Breast epithelium (tissue), 4 donors: ENCODE data around the gene TRIM75. TPM values are rescaled to one million over a fixed set of nuclear protein-coding genes. Genes with fewer than 3 reads are reported as not detected.
"Not testable (repeated sequence)": the region's sequence is repeated elsewhere in the genome, so short reads cannot be mapped to it uniquely, and the experiment has no call there.

Source experiments
- DNase-seq, 2 donors: peaks; one replicate each; pipeline ENCODE4 v3.0.0-alpha.2; 2019; ENCODE audit warnings: low spot score in 2 of 2
- H3K27ac ChIP-seq, 2 donors: fragments of 200-600 bp; sonication (generic) in 1 of 2; one replicate each; pipeline ENCODE4 v1.5.1; 2016 to 2019; ENCODE audit warnings: mild to moderate bottlenecking in 1 of 2
- H3K27me3 ChIP-seq, 2 donors: fragments of 200-600 bp; sonication (generic) in 1 of 2; one replicate each; pipeline versions ENCODE4 v1.5.1 to v1.6.0; 2017 to 2019; ENCODE audit warnings: control low read depth in 1 of 2, mild to moderate bottlenecking in 1 of 2
- H3K36me3 ChIP-seq: fragments of 200-600 bp; one replicate; pipeline ENCODE4 v1.5.1; 2019
- H3K4me1 ChIP-seq, 2 donors: fragments of 200-600 bp; sonication (generic); one replicate each; pipeline ENCODE4 v1.5.1; 2016 to 2019; ENCODE audit warnings: control low read depth in 1 of 2
- H3K4me3 ChIP-seq, 3 donors: fragments of 200-600 bp; sonication (generic); 1 replicate in 2 of 3; 2 replicates in 1 of 3; pipeline ENCODE4 v1.5.1; 2016 to 2019; ENCODE audit warnings: mild to moderate bottlenecking in 3 of 3, moderate library complexity in 2 of 3
- H3K9me3 ChIP-seq, 2 donors: fragments of 200-600 bp; sonication (generic) in 1 of 2; one replicate each; pipeline ENCODE4 v1.5.1; 2016 to 2019; ENCODE audit warnings: control low read depth in 1 of 2
- POLR2A ChIP-seq: fragments of 450-650 bp; IDR thresholded peaks from one replicate; pipeline ENCODE4 v1.6.1; 2016; ENCODE audit warnings: antibody characterized with exemption, mild to moderate bottlenecking, moderate library complexity
- POLR2AphosphoS5 ChIP-seq, 3 donors: sonication (generic); formaldehyde crosslinking; IDR thresholded peaks; one replicate each; pipeline ENCODE4 v1.6.1; 2017; ENCODE audit warnings: antibody characterized with exemption in 3 of 3
- intact Hi-C: fragments of 100-400 bp; cut with DNase I; formaldehyde crosslinking; loops from one replicate; pipeline ENCODE4 v1.15.1; 2023; ENCODE audit warnings: low total_unique reads
- total RNA-seq, 3 donors: library from RNA; depleted of rRNA; stranded (reverse); fragments of >200 nt; gene quantifications; one replicate each; pipeline ENCODE4 v1.1.0, GENCODE V29; 2016
- TF ChIP-seq, protein P1 (sequence below), 3 donors: fragments of 450-650 bp; IDR thresholded peaks; one replicate each; pipeline ENCODE4 v1.5.1; 2016 to 2017; ENCODE audit warnings: antibody characterized with exemption in 3 of 3, mild to moderate bottlenecking in 3 of 3, moderate library complexity in 3 of 3

The TRIM75 gene
- total RNA-seq, 3 donors from 2014 or later, result not detected

DNA sequence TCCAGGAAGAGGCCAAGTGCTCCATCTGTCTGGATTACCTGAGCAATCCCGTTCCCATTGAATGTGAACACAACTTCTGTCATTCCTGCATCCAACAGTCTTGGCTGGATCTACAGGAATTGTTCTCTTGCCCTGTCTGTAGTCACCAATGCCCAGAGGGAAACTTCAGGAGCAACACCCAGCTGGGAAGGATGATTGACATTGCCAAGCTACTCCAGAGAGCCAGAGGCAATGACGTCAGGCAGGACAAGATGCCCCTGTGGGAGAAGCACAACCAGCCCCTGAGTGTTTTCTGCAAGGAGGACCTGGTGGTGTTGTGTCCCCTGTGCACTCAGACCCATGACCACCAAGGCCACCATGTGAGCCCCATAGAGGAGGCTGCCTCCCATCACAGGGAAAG lies 43.2 kb upstream of the TRIM75 start:
- no peak for DNase-seq
- no peaks in the 10 kb centered on the region for H3K9me3 ChIP-seq
- no peaks in the 10 kb centered on the region for H3K4me1 ChIP-seq
- H3K27me3 ChIP-seq, result no peaks in the 10 kb centered on the region
- H3K36me3 ChIP-seq, result no peaks in the 10 kb centered on the region
- H3K27ac ChIP-seq, result no peak overlapping the region
- intact Hi-C loops, result no loop called here
- TF ChIP-seq POLR2AphosphoS5 (IDR thresholded peaks at IDR 0.05) (no peak), POLR2A (no peak)
- TF ChIP-seq, protein P1, sequence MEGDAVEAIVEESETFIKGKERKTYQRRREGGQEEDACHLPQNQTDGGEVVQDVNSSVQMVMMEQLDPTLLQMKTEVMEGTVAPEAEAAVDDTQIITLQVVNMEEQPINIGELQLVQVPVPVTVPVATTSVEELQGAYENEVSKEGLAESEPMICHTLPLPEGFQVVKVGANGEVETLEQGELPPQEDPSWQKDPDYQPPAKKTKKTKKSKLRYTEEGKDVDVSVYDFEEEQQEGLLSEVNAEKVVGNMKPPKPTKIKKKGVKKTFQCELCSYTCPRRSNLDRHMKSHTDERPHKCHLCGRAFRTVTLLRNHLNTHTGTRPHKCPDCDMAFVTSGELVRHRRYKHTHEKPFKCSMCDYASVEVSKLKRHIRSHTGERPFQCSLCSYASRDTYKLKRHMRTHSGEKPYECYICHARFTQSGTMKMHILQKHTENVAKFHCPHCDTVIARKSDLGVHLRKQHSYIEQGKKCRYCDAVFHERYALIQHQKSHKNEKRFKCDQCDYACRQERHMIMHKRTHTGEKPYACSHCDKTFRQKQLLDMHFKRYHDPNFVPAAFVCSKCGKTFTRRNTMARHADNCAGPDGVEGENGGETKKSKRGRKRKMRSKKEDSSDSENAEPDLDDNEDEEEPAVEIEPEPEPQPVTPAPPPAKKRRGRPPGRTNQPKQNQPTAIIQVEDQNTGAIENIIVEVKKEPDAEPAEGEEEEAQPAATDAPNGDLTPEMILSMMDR (IDR thresholded peaks at IDR 0.05), result no peak
- H3K4me3 ChIP-seq, result no peak overlapping the region

DNA sequence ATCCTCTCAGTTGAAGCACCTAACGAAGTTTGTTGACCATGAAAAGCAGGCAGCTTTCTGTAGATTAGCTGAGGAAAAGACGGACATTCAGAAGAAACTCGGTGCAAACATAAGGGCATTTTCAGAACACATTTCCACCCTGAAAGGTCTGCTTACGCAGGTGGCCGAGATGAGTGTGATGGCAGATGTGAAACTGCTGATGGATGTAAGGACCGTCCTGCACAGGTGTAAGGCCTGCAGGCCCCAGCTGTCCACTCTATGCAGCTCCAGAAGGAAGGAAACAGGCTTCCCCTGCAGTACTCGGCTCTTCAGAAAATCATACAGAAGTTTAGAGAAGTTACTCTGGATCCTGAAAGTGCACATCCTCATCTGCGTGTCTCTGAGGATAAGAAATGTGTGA lies 42.7 kb upstream of the TRIM75 start:
- DNase-seq, result no peak
- Histone ChIP-seq H3K4me1 (no peaks in the 10 kb centered on the region), H3K36me3 (no peaks in the 10 kb centered on the region), H3K9me3 (no peaks in the 10 kb centered on the region), H3K27ac (no peak overlapping the region), H3K4me3 (no peak overlapping the region), H3K27me3 (no peaks in the 10 kb centered on the region)
- TF ChIP-seq POLR2AphosphoS5 (IDR thresholded peaks at IDR 0.05) (no peak), POLR2A (no peak)
- TF ChIP-seq, protein P1 (IDR thresholded peaks at IDR 0.05), result no peak
- intact Hi-C loops, result no loop called here

DNA sequence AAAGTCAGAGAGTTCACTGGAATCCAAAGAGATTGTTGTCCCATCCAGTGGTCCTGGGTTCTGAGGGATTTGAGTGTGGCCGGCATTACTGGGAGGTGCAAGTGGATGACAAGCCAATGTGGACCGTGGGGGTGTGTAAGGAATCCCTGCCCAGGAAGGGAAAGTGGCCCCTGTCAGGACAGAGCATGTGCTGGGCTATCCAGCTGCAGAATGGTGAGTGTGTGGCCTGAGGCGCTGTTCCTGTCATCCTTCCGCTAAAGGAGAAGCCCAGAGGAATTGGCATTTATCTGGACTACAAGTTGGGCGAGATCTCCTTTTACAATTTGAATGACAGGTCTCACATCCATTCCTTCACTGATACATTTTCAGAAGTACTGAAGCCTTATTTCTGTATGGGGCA lies 42.3 kb upstream of the TRIM75 start:
- Histone ChIP-seq H3K9me3 (no peaks in the 10 kb centered on the region), H3K27me3 (no peaks in the 10 kb centered on the region), H3K4me3 (no peak overlapping the region), H3K4me1 (no peaks in the 10 kb centered on the region), H3K36me3 (no peaks in the 10 kb centered on the region), H3K27ac (no peak overlapping the region)
- no peak for DNase-seq
- intact Hi-C loops, result no loop called here
- TF ChIP-seq, protein P1 (IDR thresholded peaks at IDR 0.05), result no peak
- TF ChIP-seq POLR2A (no peak), POLR2AphosphoS5 (IDR thresholded peaks at IDR 0.05) (no peak)

DNA sequence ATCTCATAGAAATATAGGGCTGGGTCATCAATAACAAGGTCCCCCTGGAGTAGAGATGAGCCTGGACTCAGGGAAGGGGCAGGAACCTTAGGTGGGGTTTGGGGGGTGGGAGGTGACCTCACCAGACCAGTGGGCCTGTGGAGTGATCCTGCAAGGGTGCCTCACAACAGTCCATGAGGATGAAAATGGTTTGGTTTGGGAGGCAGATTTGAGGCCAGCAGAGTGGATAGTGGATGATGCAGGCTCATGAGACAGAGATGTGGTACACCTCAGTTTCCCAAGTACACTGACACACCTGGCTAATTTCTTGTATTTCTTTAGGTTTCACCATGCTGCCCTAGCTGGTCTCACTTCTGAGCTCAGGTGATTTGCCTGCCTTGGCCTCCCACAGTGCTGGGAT lies 40.0 kb upstream of the TRIM75 start:
- H3K27me3 ChIP-seq, result no peaks in the 10 kb centered on the region
- TF ChIP-seq, protein P1 (IDR thresholded peaks at IDR 0.05), result no peak
- no peak for TF ChIP-seq POLR2A
- no peak for TF ChIP-seq POLR2AphosphoS5 (IDR thresholded peaks at IDR 0.05)
- H3K9me3 ChIP-seq, result no peaks in the 10 kb centered on the region
- no peak overlapping the region for H3K4me3 ChIP-seq
- no peak overlapping the region for H3K27ac ChIP-seq
- H3K36me3 ChIP-seq, result no peaks in the 10 kb centered on the region
- H3K4me1 ChIP-seq, result no peaks in the 10 kb centered on the region
- DNase-seq, result no peak
- intact Hi-C loops, result no loop called here

DNA sequence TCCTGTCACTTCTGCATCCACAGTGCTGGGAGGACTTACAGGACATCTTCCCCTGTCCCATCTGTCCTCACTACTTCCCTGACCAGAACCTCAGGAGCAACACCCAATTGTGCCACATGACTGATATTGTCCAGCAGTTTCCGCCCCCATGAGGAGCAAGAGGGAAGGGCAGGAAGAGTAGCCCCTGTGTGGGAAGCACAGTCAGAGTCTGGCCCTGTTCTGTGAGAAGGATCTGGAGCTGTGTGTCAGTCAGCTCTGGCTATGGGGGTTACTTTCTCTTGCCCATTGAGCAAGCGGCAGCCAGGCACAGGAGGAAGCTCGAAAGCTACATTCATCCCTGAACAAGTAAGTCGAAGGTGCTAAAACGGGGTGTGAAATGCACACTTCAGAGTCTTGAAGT lies 36.7 kb upstream of the TRIM75 start:
- Histone ChIP-seq H3K4me1 (no peaks in the 10 kb centered on the region), H3K9me3 (no peaks in the 10 kb centered on the region), H3K27me3 (no peaks in the 10 kb centered on the region), H3K36me3 (no peaks in the 10 kb centered on the region), H3K4me3 (no peak overlapping the region), H3K27ac (no peak overlapping the region)
- TF ChIP-seq POLR2AphosphoS5 (IDR thresholded peaks at IDR 0.05) (no peak), POLR2A (no peak)
- TF ChIP-seq, protein P1 (IDR thresholded peaks at IDR 0.05), result no peak
- no peak for DNase-seq
- intact Hi-C loops, result no loop called here

DNA sequence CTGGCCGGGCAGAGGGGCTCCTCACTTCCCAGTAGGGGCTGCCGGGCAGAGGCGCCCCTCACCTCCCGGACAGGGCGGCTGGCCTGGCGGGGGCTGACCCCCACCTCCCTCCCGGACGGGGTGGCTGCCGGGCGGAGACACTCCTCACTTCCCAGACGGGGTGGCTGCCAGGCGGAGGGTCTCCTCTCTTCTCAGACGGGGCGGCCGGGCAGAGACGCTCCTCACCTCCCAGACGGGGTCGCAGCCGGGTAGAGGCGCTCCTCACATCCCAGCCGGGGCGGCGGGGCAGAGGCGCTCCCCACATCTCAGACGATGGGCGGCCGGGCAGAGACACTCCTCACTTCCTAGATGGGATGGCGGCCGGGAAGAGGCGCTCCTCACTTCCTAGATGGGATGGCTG lies 33.7 kb upstream of the TRIM75 start:
- H3K36me3 ChIP-seq, intact Hi-C loops: not testable (repeated sequence)

DNA sequence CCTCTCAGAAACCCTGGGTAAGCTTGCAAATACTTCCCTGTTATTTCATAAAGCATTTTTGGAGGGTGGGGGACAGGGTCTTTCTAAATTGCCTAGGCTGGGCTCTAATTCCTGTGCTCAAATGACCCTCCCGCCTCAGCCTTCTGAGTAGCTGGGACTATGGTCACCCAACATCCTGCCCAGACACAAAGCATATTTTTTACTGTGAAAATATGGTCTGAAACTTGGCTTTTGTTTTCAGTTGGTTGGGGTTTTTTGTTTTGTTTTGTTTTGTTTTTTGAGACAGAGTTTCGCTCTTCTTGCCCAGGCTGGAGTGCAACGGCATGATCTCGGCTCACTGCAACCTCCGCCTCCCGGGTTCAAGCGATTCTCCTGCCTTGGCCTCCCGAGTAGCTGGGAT lies 27.9 kb upstream of the TRIM75 start:
- H3K36me3 ChIP-seq, DNase-seq, H3K27ac ChIP-seq, H3K9me3 ChIP-seq, intact Hi-C loops, H3K4me1 ChIP-seq, H3K4me3 ChIP-seq, H3K27me3 ChIP-seq: not testable (repeated sequence)

More for the DNA sequence above, 33.7 kb upstream of the TRIM75 start:
- H3K27ac ChIP-seq, H3K27me3 ChIP-seq, H3K9me3 ChIP-seq, H3K4me3 ChIP-seq, DNase-seq, H3K4me1 ChIP-seq: not testable (repeated sequence)
